Hepatocyte (in vitro differentiated cells): ENCODE data around the gene VAMP8. TPM values are rescaled to one million over a fixed set of nuclear protein-coding genes. Genes with fewer than 3 reads are reported as not detected.

ENCODE experiments used
- DNase-seq: peaks from one replicate; pipeline ENCODE4 v3.0.0-alpha.2; 2016; ENCODE audit warnings: low spot score
- H2AFZ ChIP-seq: fragments of 200-600 bp; sonication (generic); 2 replicates; pipeline ENCODE4 v1.6.0; 2016; ENCODE audit warnings: antibody characterized with exemption, mild to moderate bottlenecking
- H3K27ac ChIP-seq: fragments of 200-600 bp; sonication (generic); 2 replicates; pipeline ENCODE4 v1.5.1; 2016; ENCODE audit warnings: mild to moderate bottlenecking
- H3K27me3 ChIP-seq: fragments of 200-600 bp; sonication (generic); 2 replicates; pipeline ENCODE4 v1.6.1; 2016
- H3K36me3 ChIP-seq: fragments of 200-600 bp; sonication (generic); replicated peaks from 2 replicates; pipeline ENCODE4 v1.5.1; 2016; ENCODE audit warnings: low read depth; ENCODE audit not compliant: insufficient read depth
- H3K4me1 ChIP-seq: fragments of 200-600 bp; sonication (generic); 2 replicates; pipeline ENCODE4 v1.5.1; 2016; ENCODE audit warnings: mild to moderate bottlenecking, moderate library complexity; ENCODE audit not compliant: insufficient read depth
- H3K4me2 ChIP-seq: fragments of 200-600 bp; sonication (generic); 2 replicates; pipeline ENCODE4 v1.6.0; 2016
- H3K4me3 ChIP-seq: fragments of 200-600 bp; sonication (generic); 2 replicates; pipeline ENCODE4 v1.5.1; 2016; ENCODE audit warnings: mild to moderate bottlenecking
- H3K79me2 ChIP-seq: fragments of 200-600 bp; sonication (generic); 2 replicates; pipeline ENCODE4 v1.6.0; 2017; ENCODE audit warnings: mild to moderate bottlenecking
- H3K9me2 ChIP-seq: fragments of 200-600 bp; sonication (generic); replicated peaks from 2 replicates; pipeline ENCODE4 v1.6.0; 2017; ENCODE audit warnings: mild to moderate bottlenecking; ENCODE audit not compliant: insufficient read depth
- H3K9me3 ChIP-seq: fragments of 200-600 bp; sonication (generic); 2 replicates; pipeline ENCODE4 v1.5.1; 2016; ENCODE audit warnings: low read depth, mild to moderate bottlenecking
- H4K20me1 ChIP-seq: fragments of 200-600 bp; sonication (generic); 2 replicates; pipeline ENCODE4 v1.6.0; 2016; ENCODE audit warnings: mild to moderate bottlenecking; ENCODE audit not compliant: insufficient read depth, poor library complexity, severe bottlenecking
- EZH2 ChIP-seq: fragments of 200-600 bp; sonication (generic); IDR thresholded peaks from 2 replicates; pipeline ENCODE4 v1.6.1; 2016; ENCODE audit warnings: antibody characterized with exemption, mild to moderate bottlenecking, borderline replicate concordance
- EZH2phosphoT487 ChIP-seq: fragments of 200-600 bp; sonication (generic); IDR thresholded peaks from one replicate; pipeline ENCODE4 v1.6.1; 2018; ENCODE audit warnings: antibody characterized with exemption, mild to moderate bottlenecking, low read depth, moderate library complexity; ENCODE audit not compliant: unreplicated experiment, severe bottlenecking
- WGBS: methylation state at CpG from one replicate; pipeline ENCODE4 v1.1.6; 2016; ENCODE audit warnings: low lambda C conversion rate; ENCODE audit errors: missing lambda C conversion rate; 5-methylcytosine and 5-hydroxymethylcytosine counted together
- polyA plus RNA-seq: library from polyadenylated mRNA; unstranded; fragments of >200 nt; fragmentation: Nextera tagmentation; extraction: Ambion mirVana; gene quantifications from 2 replicates; pipeline ENCODE4 v1.2.1, GENCODE V29; 2016
- total RNA-seq: library from RNA; depleted of rRNA; stranded (reverse); fragments of >200 nt; gene quantifications from 2 replicates; pipeline ENCODE4 v1.2.3, GENCODE V29; 2014
- TF ChIP-seq, protein P1 (sequence below): fragments of 200-600 bp; sonication (generic); IDR thresholded peaks from 2 replicates; pipeline ENCODE4 v1.5.1; 2016; ENCODE audit warnings: antibody characterized with exemption, mild to moderate bottlenecking; ENCODE audit not compliant: poor library complexity

The VAMP8 gene
- total and polyA plus RNA-seq, 2 experiments from 2014 or later: 50.7 to 213 TPM

DNA sequence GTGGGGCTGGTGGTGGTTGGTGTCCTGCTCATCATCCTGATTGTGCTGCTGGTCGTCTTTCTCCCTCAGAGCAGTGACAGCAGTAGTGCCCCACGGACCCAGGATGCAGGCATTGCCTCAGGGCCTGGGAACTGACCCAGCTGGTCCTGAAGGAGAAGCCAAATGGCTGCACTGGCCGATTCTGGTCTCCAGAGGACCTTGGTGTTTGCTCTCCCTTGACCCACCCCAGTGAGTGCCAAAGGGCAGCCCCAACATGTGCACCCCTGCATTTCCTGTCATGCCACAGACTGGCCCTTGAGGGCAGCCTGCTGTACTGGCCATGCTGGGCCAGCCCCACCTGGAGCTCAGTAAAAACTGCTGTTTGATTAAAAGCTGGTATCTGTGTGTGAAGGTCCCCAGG, 15.6 kb downstream of the VAMP8 start:
- Histone ChIP-seq H2AFZ (no peak overlapping the region), H4K20me1 (peaks cover 5% of the 10 kb centered on the region), H3K79me2 (peaks cover 20% of the 10 kb centered on the region), H3K4me1 (peaks cover 14% of the 10 kb centered on the region), H3K9me2 (no peaks in the 10 kb centered on the region), H3K9me3 (no peaks in the 10 kb centered on the region), H3K4me3 (no peak overlapping the region), H3K27me3 (no peaks in the 10 kb centered on the region), H3K27ac (no peak overlapping the region), H3K4me2 (no peak overlapping the region), H3K36me3 (no peaks in the 10 kb centered on the region)
- no peak for DNase-seq
- 51% methylated on average over 3 of the region's 3 CpGs for WGBS
- TF ChIP-seq EZH2 (no peak), EZH2phosphoT487 (no peak)
- TF ChIP-seq, protein P1, sequence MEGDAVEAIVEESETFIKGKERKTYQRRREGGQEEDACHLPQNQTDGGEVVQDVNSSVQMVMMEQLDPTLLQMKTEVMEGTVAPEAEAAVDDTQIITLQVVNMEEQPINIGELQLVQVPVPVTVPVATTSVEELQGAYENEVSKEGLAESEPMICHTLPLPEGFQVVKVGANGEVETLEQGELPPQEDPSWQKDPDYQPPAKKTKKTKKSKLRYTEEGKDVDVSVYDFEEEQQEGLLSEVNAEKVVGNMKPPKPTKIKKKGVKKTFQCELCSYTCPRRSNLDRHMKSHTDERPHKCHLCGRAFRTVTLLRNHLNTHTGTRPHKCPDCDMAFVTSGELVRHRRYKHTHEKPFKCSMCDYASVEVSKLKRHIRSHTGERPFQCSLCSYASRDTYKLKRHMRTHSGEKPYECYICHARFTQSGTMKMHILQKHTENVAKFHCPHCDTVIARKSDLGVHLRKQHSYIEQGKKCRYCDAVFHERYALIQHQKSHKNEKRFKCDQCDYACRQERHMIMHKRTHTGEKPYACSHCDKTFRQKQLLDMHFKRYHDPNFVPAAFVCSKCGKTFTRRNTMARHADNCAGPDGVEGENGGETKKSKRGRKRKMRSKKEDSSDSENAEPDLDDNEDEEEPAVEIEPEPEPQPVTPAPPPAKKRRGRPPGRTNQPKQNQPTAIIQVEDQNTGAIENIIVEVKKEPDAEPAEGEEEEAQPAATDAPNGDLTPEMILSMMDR: no peak

DNA sequence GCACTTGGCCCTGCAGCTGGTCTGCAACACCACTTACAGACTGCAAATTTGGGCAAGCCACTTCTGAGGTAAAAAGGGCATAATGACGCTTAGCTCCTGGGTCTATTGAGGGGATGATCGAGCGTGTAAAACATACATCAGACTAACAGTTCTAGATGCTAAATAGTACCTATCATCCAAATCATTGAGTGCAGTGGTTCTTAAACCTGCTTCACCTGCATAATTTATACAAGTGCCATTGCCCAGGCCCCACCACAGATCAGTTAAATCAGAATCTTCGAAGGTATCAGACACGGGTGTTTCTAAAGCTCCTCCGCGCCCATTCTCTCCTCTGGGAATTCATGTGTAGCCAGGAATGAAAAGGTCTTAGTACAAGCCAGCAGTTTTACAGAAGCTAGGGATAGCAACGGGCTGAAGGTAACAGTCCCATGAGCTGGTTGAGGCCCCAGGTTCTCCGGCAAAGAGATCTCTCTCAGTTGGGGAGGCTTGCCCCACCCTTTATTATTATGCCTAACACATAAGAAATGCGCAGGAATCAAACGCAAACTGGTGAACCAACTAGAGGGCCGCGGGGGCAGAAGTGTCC, 17.4 kb downstream of the VAMP8 start:
- Histone ChIP-seq H3K9me3 (no peaks in the 10 kb centered on the region), H3K79me2 (peaks cover 20% of the 10 kb centered on the region), H3K27ac (peak overlapping the region; percentile 90), H3K4me2 (peak overlapping the region; percentile 81), H3K27me3 (no peaks in the 10 kb centered on the region), H3K36me3 (no peaks in the 10 kb centered on the region), H2AFZ (peak overlapping the region; percentile 48), H3K4me3 (peak overlapping the region; percentile 25), H3K4me1 (peaks cover 10% of the 10 kb centered on the region), H4K20me1 (peaks cover 5% of the 10 kb centered on the region), H3K9me2 (no peaks in the 10 kb centered on the region)
- TF ChIP-seq, protein P1: no peak
- TF ChIP-seq EZH2phosphoT487 (no peak), EZH2 (no peak)
- no peak for DNase-seq
- 27% methylated on average over 13 of the region's 13 CpGs for WGBS

DNA sequence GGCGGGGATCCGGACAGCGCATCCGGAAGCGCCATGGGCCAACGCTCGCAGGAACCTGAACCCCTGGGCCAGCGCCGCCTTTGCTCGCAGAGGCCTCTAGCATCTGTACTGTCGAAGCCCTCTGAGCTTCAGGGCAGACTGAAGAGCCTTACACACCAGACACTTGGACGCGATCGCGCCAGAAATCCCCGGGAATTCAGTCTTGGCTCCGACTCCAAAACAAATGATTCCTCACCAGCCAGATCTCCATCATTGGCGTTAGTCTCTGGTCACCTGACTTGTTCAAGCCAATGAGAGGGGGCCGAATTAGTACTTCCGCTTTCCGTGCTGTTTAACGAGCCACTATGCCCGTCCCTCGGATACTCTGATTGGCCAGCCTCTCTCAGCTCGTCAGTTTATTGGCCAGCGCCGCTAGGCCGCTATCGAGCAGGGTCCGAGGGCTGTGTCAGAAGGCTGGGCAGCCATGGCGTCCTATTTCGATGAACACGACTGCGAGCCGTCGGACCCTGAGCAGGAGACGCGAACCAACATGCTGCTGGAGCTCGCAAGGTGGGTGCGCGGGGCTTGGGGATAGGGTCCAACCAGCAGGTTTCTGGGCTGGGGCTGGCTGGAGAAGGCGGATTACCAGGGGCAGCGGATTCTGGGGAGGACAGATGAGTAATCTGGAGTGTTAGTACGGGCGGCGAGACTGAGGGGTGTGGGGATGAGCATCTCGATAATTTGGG, 18.1 kb downstream of the VAMP8 start, which contains the start of gene RNF181:
RNF181 (plus strand) TSS at position 445 of the 725 bp plus-strand sequence; CDS start at position 464, 19 bp downstream.
- peak within 1 kb of the TSS; percentile 81 for H3K4me2 ChIP-seq
- H3K9me3 ChIP-seq: no peaks in the 10 kb centered on the region
- under 1% methylated on average over 46 of the region's 47 CpGs for WGBS
- H3K9me2 ChIP-seq: no peaks in the 10 kb centered on the region
- H3K27ac ChIP-seq: peak within 1 kb of the TSS; percentile 90
- peak; percentile 98 for DNase-seq
- peak within 1 kb of the TSS; percentile 42 for H3K4me3 ChIP-seq
- H4K20me1 ChIP-seq: peaks cover 5% of the 10 kb centered on the region
- peak within 1 kb of the TSS; percentile 48 for H2AFZ ChIP-seq
- peaks cover 20% of the 10 kb centered on the region for H3K79me2 ChIP-seq
- no peaks in the 10 kb centered on the region for H3K36me3 ChIP-seq
- TF ChIP-seq EZH2 (no peak), EZH2phosphoT487 (no peak)
- TF ChIP-seq, protein P1: no peak
- peaks cover 7% of the 10 kb centered on the region for H3K4me1 ChIP-seq
- no peaks in the 10 kb centered on the region for H3K27me3 ChIP-seq
